Measurements from ENCODE around the gene TUBGCP3.
A peak's percentile ranks its signal among the peaks of the same experiment; 100 is the strongest.

The TUBGCP3 gene

GRCh38 chr13:112442483-112443090 lies 145.4 kb downstream of the TUBGCP3 start:
- Histone ChIP-seq H3K4me1 (ENCODE audit: control insufficient read depth, low read depth, low read length) (no peaks in the 10 kb centered on the region), H2BK5ac (ENCODE audit: low read length) (no peak overlapping the region), H3K56ac (ENCODE audit: low read length) (no peak overlapping the region), H4K5ac (ENCODE audit: low read length) (no peak overlapping the region), H2BK120ac (ENCODE audit: low read depth, low read length) (no peak overlapping the region), H2AK5ac (ENCODE audit: low read length) (no peak overlapping the region), H3K27me3 (ENCODE audit: insufficient read depth, low read length, poor library complexity) (no peaks in the 10 kb centered on the region), H3K4me3 (ENCODE audit: low read length) (no peak overlapping the region), H3K4me2 (ENCODE audit: low read length) (no peak overlapping the region), H3K36me3 (ENCODE audit: control insufficient read depth, insufficient read depth, low read length) (no peaks in the 10 kb centered on the region), H3K79me2 (ENCODE audit: control insufficient read depth, insufficient read depth, low read length) (no peaks in the 10 kb centered on the region), H4K8ac (ENCODE audit: low read depth, low read length) (no peak overlapping the region), H3K27ac (ENCODE audit: low read depth, low read length) (no peak overlapping the region), H3K23ac (ENCODE audit: low read length) (no peak overlapping the region), H3K9ac (ENCODE audit: low read length) (no peak overlapping the region), H3K4ac (ENCODE audit: low read depth, low read length) (no peak overlapping the region), H3K18ac (ENCODE audit: low read length) (no peak overlapping the region), H2BK15ac (replicated peaks; ENCODE audit: low read depth) (no peak overlapping the region), H3K79me1 (ENCODE audit: low read length) (no peaks in the 10 kb centered on the region)
- WGBS (ENCODE audit: extremely low coverage, insufficient coverage, low lambda C conversion rate): no CpG with 5 or more reads among the region's 21 CpGs
- peak; percentile 16 for DNase-seq

GRCh38 chr13:112441779-112442310 lies 146.1 kb downstream of the TUBGCP3 start:
- no CpG with 5 or more reads among the region's 19 CpGs for WGBS (ENCODE audit: extremely low coverage, insufficient coverage, low lambda C conversion rate)
- H3K23ac ChIP-seq (ENCODE audit: low read length): no peak overlapping the region
- H3K27me3 ChIP-seq (ENCODE audit: insufficient read depth, low read length, poor library complexity): no peaks in the 10 kb centered on the region
- no peaks in the 10 kb centered on the region for H3K4me1 ChIP-seq (ENCODE audit: control insufficient read depth, low read depth, low read length)
- no peak overlapping the region for H3K18ac ChIP-seq (ENCODE audit: low read length)
- H4K5ac ChIP-seq (ENCODE audit: low read length): no peak overlapping the region
- H3K9ac ChIP-seq (ENCODE audit: low read length): no peak overlapping the region
- H2BK5ac ChIP-seq (ENCODE audit: low read length): no peak overlapping the region
- no peaks in the 10 kb centered on the region for H3K36me3 ChIP-seq (ENCODE audit: control insufficient read depth, insufficient read depth, low read length)
- no peak overlapping the region for H2BK120ac ChIP-seq (ENCODE audit: low read depth, low read length)
- DNase-seq: no peak
- no peak overlapping the region for H4K8ac ChIP-seq (ENCODE audit: low read depth, low read length)
- no peak overlapping the region for H2AK5ac ChIP-seq (ENCODE audit: low read length)
- no peak overlapping the region for H3K4ac ChIP-seq (ENCODE audit: low read depth, low read length)
- no peak overlapping the region for H3K27ac ChIP-seq (ENCODE audit: low read depth, low read length)
- no peak overlapping the region for H3K4me2 ChIP-seq (ENCODE audit: low read length)
- H3K79me1 ChIP-seq (ENCODE audit: low read length): no peaks in the 10 kb centered on the region
- H3K79me2 ChIP-seq (ENCODE audit: control insufficient read depth, insufficient read depth, low read length): no peaks in the 10 kb centered on the region
- H3K4me3 ChIP-seq (ENCODE audit: low read length): no peak overlapping the region
- H3K56ac ChIP-seq (ENCODE audit: low read length): no peak overlapping the region
- H2BK15ac ChIP-seq (replicated peaks; ENCODE audit: low read depth): no peak overlapping the region

GRCh38 chr13:112441226-112441625 lies 146.7 kb downstream of the TUBGCP3 start:
- Histone ChIP-seq H4K8ac (ENCODE audit: low read depth, low read length) (no peak overlapping the region), H2BK15ac (replicated peaks; ENCODE audit: low read depth) (no peak overlapping the region), H3K9ac (ENCODE audit: low read length) (no peak overlapping the region), H3K18ac (ENCODE audit: low read length) (no peak overlapping the region), H3K56ac (ENCODE audit: low read length) (no peak overlapping the region), H3K36me3 (ENCODE audit: control insufficient read depth, insufficient read depth, low read length) (no peaks in the 10 kb centered on the region), H3K4me2 (ENCODE audit: low read length) (no peak overlapping the region), H3K27me3 (ENCODE audit: insufficient read depth, low read length, poor library complexity) (no peaks in the 10 kb centered on the region), H2BK5ac (ENCODE audit: low read length) (no peak overlapping the region), H3K4me1 (ENCODE audit: control insufficient read depth, low read depth, low read length) (no peaks in the 10 kb centered on the region), H3K79me2 (ENCODE audit: control insufficient read depth, insufficient read depth, low read length) (no peaks in the 10 kb centered on the region), H3K4me3 (ENCODE audit: low read length) (no peak overlapping the region), H2BK120ac (ENCODE audit: low read depth, low read length) (no peak overlapping the region), H3K4ac (ENCODE audit: low read depth, low read length) (no peak overlapping the region), H3K27ac (ENCODE audit: low read depth, low read length) (no peak overlapping the region), H4K5ac (ENCODE audit: low read length) (no peak overlapping the region), H2AK5ac (ENCODE audit: low read length) (no peak overlapping the region), H3K79me1 (ENCODE audit: low read length) (no peaks in the 10 kb centered on the region), H3K23ac (ENCODE audit: low read length) (no peak overlapping the region)
- no peak for DNase-seq
- WGBS (ENCODE audit: extremely low coverage, insufficient coverage, low lambda C conversion rate): no CpG with 5 or more reads among the region's 17 CpGs

- Histone ChIP-seq H3K27ac (ENCODE audit: low read depth, low read length) (no peak overlapping the region), H3K4me2 (ENCODE audit: low read length) (no peak overlapping the region), H4K8ac (ENCODE audit: low read depth, low read length) (no peak overlapping the region), H2BK120ac (ENCODE audit: low read depth, low read length) (no peak overlapping the region), H3K4ac (ENCODE audit: low read depth, low read length) (no peak overlapping the region), H3K27me3 (ENCODE audit: insufficient read depth, low read length, poor library complexity) (no peaks in the 10 kb centered on the region), H3K9ac (ENCODE audit: low read length) (no peak overlapping the region), H3K79me1 (ENCODE audit: low read length) (no peaks in the 10 kb centered on the region), H3K4me1 (ENCODE audit: control insufficient read depth, low read depth, low read length) (no peaks in the 10 kb centered on the region), H4K5ac (ENCODE audit: low read length) (no peak overlapping the region), H2BK5ac (ENCODE audit: low read length) (no peak overlapping the region), H3K56ac (ENCODE audit: low read length) (no peak overlapping the region), H2AK5ac (ENCODE audit: low read length) (no peak overlapping the region), H3K23ac (ENCODE audit: low read length) (no peak overlapping the region), H3K36me3 (ENCODE audit: control insufficient read depth, insufficient read depth, low read length) (no peaks in the 10 kb centered on the region), H3K79me2 (ENCODE audit: control insufficient read depth, insufficient read depth, low read length) (no peaks in the 10 kb centered on the region), H3K18ac (ENCODE audit: low read length) (no peak overlapping the region), H3K4me3 (ENCODE audit: low read length) (no peak overlapping the region), H2BK15ac (replicated peaks; ENCODE audit: low read depth) (no peak overlapping the region)
- no peak for DNase-seq
- WGBS (ENCODE audit: extremely low coverage, insufficient coverage, low lambda C conversion rate): no CpG with 5 or more reads among the region's 2 CpGs
Observed at GRCh38 chr13:112438515-112438914, 149.4 kb downstream of the TUBGCP3 start.

GRCh38 chr13:112438094-112438493 lies 149.9 kb downstream of the TUBGCP3 start:
- Histone ChIP-seq H3K56ac (ENCODE audit: low read length) (no peak overlapping the region), H2BK120ac (ENCODE audit: low read depth, low read length) (no peak overlapping the region), H3K27me3 (ENCODE audit: insufficient read depth, low read length, poor library complexity) (no peaks in the 10 kb centered on the region), H3K27ac (ENCODE audit: low read depth, low read length) (no peak overlapping the region), H2BK5ac (ENCODE audit: low read length) (no peak overlapping the region), H4K8ac (ENCODE audit: low read depth, low read length) (no peak overlapping the region), H2BK15ac (replicated peaks; ENCODE audit: low read depth) (no peak overlapping the region), H3K23ac (ENCODE audit: low read length) (no peak overlapping the region), H3K79me2 (ENCODE audit: control insufficient read depth, insufficient read depth, low read length) (no peaks in the 10 kb centered on the region), H3K4me3 (ENCODE audit: low read length) (no peak overlapping the region), H2AK5ac (ENCODE audit: low read length) (no peak overlapping the region), H3K36me3 (ENCODE audit: control insufficient read depth, insufficient read depth, low read length) (no peaks in the 10 kb centered on the region), H3K9ac (ENCODE audit: low read length) (no peak overlapping the region), H3K4ac (ENCODE audit: low read depth, low read length) (no peak overlapping the region), H3K4me2 (ENCODE audit: low read length) (no peak overlapping the region), H4K5ac (ENCODE audit: low read length) (no peak overlapping the region), H3K79me1 (ENCODE audit: low read length) (no peaks in the 10 kb centered on the region), H3K4me1 (ENCODE audit: control insufficient read depth, low read depth, low read length) (no peaks in the 10 kb centered on the region), H3K18ac (ENCODE audit: low read length) (no peak overlapping the region)
- no CpG with 5 or more reads among the region's 1 CpG for WGBS (ENCODE audit: extremely low coverage, insufficient coverage, low lambda C conversion rate)
- no peak for DNase-seq

- no peaks in the 10 kb centered on the region for H3K79me2 ChIP-seq (ENCODE audit: control insufficient read depth, insufficient read depth, low read length)
- H3K4me1 ChIP-seq (ENCODE audit: control insufficient read depth, low read depth, low read length): no peaks in the 10 kb centered on the region
- H2BK5ac ChIP-seq (ENCODE audit: low read length): no peak overlapping the region
- H3K18ac ChIP-seq (ENCODE audit: low read length): no peak overlapping the region
- H2BK15ac ChIP-seq (replicated peaks; ENCODE audit: low read depth): no peak overlapping the region
- no peak overlapping the region for H3K23ac ChIP-seq (ENCODE audit: low read length)
- H3K79me1 ChIP-seq (ENCODE audit: low read length): no peaks in the 10 kb centered on the region
- no peak overlapping the region for H3K4me2 ChIP-seq (ENCODE audit: low read length)
- no peak overlapping the region for H2AK5ac ChIP-seq (ENCODE audit: low read length)
- no peak overlapping the region for H3K9ac ChIP-seq (ENCODE audit: low read length)
- H3K27ac ChIP-seq (ENCODE audit: low read depth, low read length): no peak overlapping the region
- H4K5ac ChIP-seq (ENCODE audit: low read length): no peak overlapping the region
- no peak overlapping the region for H3K56ac ChIP-seq (ENCODE audit: low read length)
- no peaks in the 10 kb centered on the region for H3K27me3 ChIP-seq (ENCODE audit: insufficient read depth, low read length, poor library complexity)
- no peak for DNase-seq
- no peak overlapping the region for H3K4ac ChIP-seq (ENCODE audit: low read depth, low read length)
- H3K4me3 ChIP-seq (ENCODE audit: low read length): no peak overlapping the region
- no peak overlapping the region for H2BK120ac ChIP-seq (ENCODE audit: low read depth, low read length)
- no peak overlapping the region for H4K8ac ChIP-seq (ENCODE audit: low read depth, low read length)
- H3K36me3 ChIP-seq (ENCODE audit: control insufficient read depth, insufficient read depth, low read length): no peaks in the 10 kb centered on the region
- WGBS (ENCODE audit: extremely low coverage, insufficient coverage, low lambda C conversion rate): no CpG with 5 or more reads among the region's 9 CpGs
Observed at GRCh38 chr13:112435973-112436372, 152.0 kb downstream of the TUBGCP3 start.

All from mesendoderm (in vitro differentiated cells).